GM12891 (cell line): ENCODE results near the gene SDHB.

Experiments
- POLR2A ChIP-seq: IDR thresholded peaks from 2 replicates; pipeline ENCODE4 v1.6.1; 2011; ENCODE audit warnings: low read depth, low read length, control low read depth
- POLR2AphosphoS5 ChIP-seq: IDR thresholded peaks from 2 replicates; pipeline ENCODE4 v1.6.1; 2011; ENCODE audit warnings: low read depth, low read length, control low read depth
- SPI1 ChIP-seq: IDR thresholded peaks from 2 replicates; pipeline ENCODE4 v1.6.1; 2011; ENCODE audit warnings: low read depth, low read length, control low read depth
- TAF1 ChIP-seq: IDR thresholded peaks from 2 replicates; pipeline ENCODE4 v1.6.1; 2011; ENCODE audit warnings: low read depth, low read length, control low read depth

- TF ChIP-seq POLR2A = no peak
- TF ChIP-seq POLR2AphosphoS5 = no peak
- TF ChIP-seq TAF1 = no peak
- no peak for TF ChIP-seq SPI1
Observed at GRCh38 chr1:17018849-17019248, 35.0 kb downstream of the SDHB start.
